ENCODE results near the gene ARID1B.

DNA sequence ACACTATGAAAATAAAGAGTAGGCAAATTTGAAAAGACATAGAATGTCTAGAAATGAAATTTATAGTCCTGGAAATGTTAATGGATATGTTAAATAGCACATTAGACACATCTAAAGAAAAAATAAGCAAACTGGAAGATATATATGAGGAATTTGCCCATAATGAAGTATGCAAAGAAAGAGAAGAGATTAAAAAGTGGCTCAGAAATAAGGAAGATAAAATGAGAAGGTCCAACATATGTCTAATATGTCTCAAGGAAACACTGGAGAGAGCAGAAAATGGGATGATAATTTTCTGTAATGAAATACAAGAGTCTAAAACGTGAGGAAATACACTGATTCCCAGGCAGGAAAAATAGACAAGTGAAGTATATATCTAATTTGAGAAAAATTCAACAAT lies 36.6 kb upstream of the ARID1B start:
- TF ChIP-seq, protein P1, sequence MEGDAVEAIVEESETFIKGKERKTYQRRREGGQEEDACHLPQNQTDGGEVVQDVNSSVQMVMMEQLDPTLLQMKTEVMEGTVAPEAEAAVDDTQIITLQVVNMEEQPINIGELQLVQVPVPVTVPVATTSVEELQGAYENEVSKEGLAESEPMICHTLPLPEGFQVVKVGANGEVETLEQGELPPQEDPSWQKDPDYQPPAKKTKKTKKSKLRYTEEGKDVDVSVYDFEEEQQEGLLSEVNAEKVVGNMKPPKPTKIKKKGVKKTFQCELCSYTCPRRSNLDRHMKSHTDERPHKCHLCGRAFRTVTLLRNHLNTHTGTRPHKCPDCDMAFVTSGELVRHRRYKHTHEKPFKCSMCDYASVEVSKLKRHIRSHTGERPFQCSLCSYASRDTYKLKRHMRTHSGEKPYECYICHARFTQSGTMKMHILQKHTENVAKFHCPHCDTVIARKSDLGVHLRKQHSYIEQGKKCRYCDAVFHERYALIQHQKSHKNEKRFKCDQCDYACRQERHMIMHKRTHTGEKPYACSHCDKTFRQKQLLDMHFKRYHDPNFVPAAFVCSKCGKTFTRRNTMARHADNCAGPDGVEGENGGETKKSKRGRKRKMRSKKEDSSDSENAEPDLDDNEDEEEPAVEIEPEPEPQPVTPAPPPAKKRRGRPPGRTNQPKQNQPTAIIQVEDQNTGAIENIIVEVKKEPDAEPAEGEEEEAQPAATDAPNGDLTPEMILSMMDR (conservative IDR thresholded peaks at IDR 0.05; ENCODE audit: low read length), result no peak
- no peak for TF ChIP-seq EZH2phosphoT487 (IDR thresholded peaks at IDR 0.05; ENCODE audit: borderline replicate concordance, low read depth, low read length)

All from OCI-LY7 (cell line).